ENCODE data around the gene GAB1.

Gene GAB1

GRCh38 chr4:143515905-143516304 lies 179.2 kb downstream of the GAB1 start:
- Histone ChIP-seq H3K9me3 (ENCODE audit: control insufficient read depth, low read length) (no peaks in the 10 kb centered on the region), H3K4me1 (ENCODE audit: control insufficient read depth, insufficient read depth, low read length, poor library complexity, severe bottlenecking) (no peaks in the 10 kb centered on the region), H3K4me3 (ENCODE audit: extremely low read depth, insufficient read depth, low read length, poor library complexity, severe bottlenecking) (peak overlapping the region; percentile 88), H3K27ac (ENCODE audit: low read depth, low read length, severe bottlenecking) (no peak overlapping the region), H3K36me3 (ENCODE audit: control insufficient read depth, insufficient read depth, low read length) (peaks cover 32% of the 10 kb centered on the region)

DNA sequence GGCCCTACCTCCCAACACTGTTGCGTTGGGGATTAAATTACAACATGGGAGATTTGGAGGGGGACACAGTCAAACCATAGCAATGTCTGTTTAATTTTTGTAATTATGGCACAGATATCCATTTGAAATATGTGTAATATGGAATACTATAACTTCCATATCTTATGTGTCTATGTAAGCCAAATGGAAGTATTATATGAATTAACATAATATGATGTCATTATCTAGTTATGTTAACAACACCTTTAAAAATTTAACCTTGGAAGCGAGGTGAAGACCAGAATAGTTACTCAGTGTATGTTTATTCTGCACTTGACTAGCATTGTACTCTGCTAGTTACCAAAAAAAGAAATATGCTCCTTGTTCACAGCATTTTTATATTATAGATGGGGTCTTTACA lies 181.1 kb downstream of the GAB1 start:
- H3K36me3 ChIP-seq (ENCODE audit: control insufficient read depth, insufficient read depth, low read length): peaks cover 46% of the 10 kb centered on the region

More for the DNA sequence above, 181.1 kb downstream of the GAB1 start:
- WGBS, 2 experiments (ENCODE audit: insufficient coverage in 2 of 2): no CpG with 5 or more reads among the region's 2 CpGs
- Histone ChIP-seq H3K4me3 (ENCODE audit: extremely low read depth, insufficient read depth, low read length, poor library complexity, severe bottlenecking) (no peak overlapping the region), H3K4me1 (ENCODE audit: control insufficient read depth, insufficient read depth, low read length, poor library complexity, severe bottlenecking) (no peaks in the 10 kb centered on the region), H3K9me3 (ENCODE audit: control insufficient read depth, low read length) (no peaks in the 10 kb centered on the region), H3K27ac (ENCODE audit: low read depth, low read length, severe bottlenecking) (no peak overlapping the region)

Data from mesodermal cell (in vitro differentiated cells).